H1 (cell line): ENCODE results near the gene ATP11A. TPM values are rescaled to one million over a fixed set of nuclear protein-coding genes. Genes with fewer than 3 reads are reported as not detected.

Source experiments
- CTCF ChIA-PET: fragments of 300-600 bp; sonication (Branson Sonifier 250); formaldehyde crosslinking; loops from one replicate; lab custom pipeline; 2021; ENCODE audit not compliant: partially characterized antibody; lab: Charles Lee
- POLR2A ChIA-PET: fragments of 300-600 bp; sonication (Branson Sonifier 250); formaldehyde crosslinking; loops from one replicate; lab custom pipeline; 2021; ENCODE audit warnings: inconsistent platforms; ENCODE audit not compliant: partially characterized antibody; lab: Charles Lee
- DNase-seq, 2 experiments: peaks; one replicate each; pipeline versions ENCODE4 v3.0.0 to v3.0.0-alpha.2; 2010 to 2022; ENCODE audit warnings: low spot score in 2 of 2, low read depth in 1 of 2, mixed read lengths in 1 of 2
- FAIRE-seq: peaks from 2 replicates; lab custom pipeline; 2011; peaks lifted over from hg19 to GRCh38; lab: Jason Lieb, UNC
- H2AFZ ChIP-seq: 2 replicates; pipeline ENCODE4 v1.8.1; 2012; ENCODE audit warnings: low read length, inconsistent platforms
- H2AK5ac ChIP-seq: 2 replicates; pipeline ENCODE4 v1.6.1; 2013; ENCODE audit warnings: low read depth, low read length
- H2BK120ac ChIP-seq: replicated peaks from 2 replicates; pipeline ENCODE3; 2013; ENCODE audit warnings: low read depth, low read length, inconsistent platforms
- H2BK12ac ChIP-seq: 2 replicates; pipeline ENCODE4 v1.6.1; 2013; ENCODE audit warnings: low read depth, low read length
- H2BK15ac ChIP-seq: 2 replicates; pipeline ENCODE4 v1.6.1; 2013; ENCODE audit warnings: low read length
- H2BK20ac ChIP-seq: 2 replicates; pipeline ENCODE4 v1.6.1; 2013; ENCODE audit warnings: low read length
- H2BK5ac ChIP-seq: 2 replicates; pipeline ENCODE4 v1.6.1; 2013; ENCODE audit warnings: low read depth, low read length
- H3K14ac ChIP-seq: 2 replicates; pipeline ENCODE4 v1.6.1; 2013; ENCODE audit warnings: inconsistent platforms; ENCODE audit not compliant: insufficient read length
- H3K18ac ChIP-seq: 2 replicates; pipeline ENCODE4 v1.6.1; 2013; ENCODE audit warnings: low read length; ENCODE audit errors: extremely low read depth
- H3K23ac ChIP-seq: 2 replicates; pipeline ENCODE4 v1.6.1; 2013; ENCODE audit warnings: inconsistent platforms; ENCODE audit not compliant: insufficient read length
- H3K23me2 ChIP-seq: 2 replicates; pipeline ENCODE4 v1.6.1; 2013; ENCODE audit warnings: low read depth, low read length
- H3K27ac ChIP-seq: 2 replicates; pipeline ENCODE4 v1.6.1; 2011; ENCODE audit warnings: low read depth, low read length, inconsistent platforms
- H3K27me3 ChIP-seq, 4 experiments: replicated peaks in 1 of 4; 1 replicate in 1 of 4; 2 replicates in 3 of 4; pipeline versions ENCODE4 v1.6.1 to v1.8.1; 2011 to 2013; ENCODE audit warnings: low read length in 3 of 4, mild to moderate bottlenecking in 3 of 4, inconsistent platforms in 2 of 4, mixed read lengths in 2 of 4, moderate library complexity in 1 of 4; ENCODE audit not compliant: control insufficient read depth in 3 of 4, insufficient read depth in 3 of 4; ENCODE audit errors: extremely low read depth in 1 of 4
- H3K36me3 ChIP-seq, 4 experiments: 2 replicates each; pipeline versions ENCODE4 v1.6.1 to v1.8.1; 2011 to 2013; ENCODE audit warnings: mild to moderate bottlenecking in 4 of 4, low read length in 3 of 4, moderate library complexity in 2 of 4, control low read depth in 1 of 4, inconsistent platforms in 1 of 4; ENCODE audit not compliant: insufficient read depth in 4 of 4, control insufficient read depth in 2 of 4
- H3K4ac ChIP-seq: replicated peaks from 2 replicates; pipeline ENCODE3; 2013; ENCODE audit warnings: low read length, low read depth, mixed read lengths, inconsistent platforms; ENCODE audit not compliant: insufficient read length
- H3K4me1 ChIP-seq, 4 experiments: replicated peaks in 1 of 4; 1 replicate in 1 of 4; 2 replicates in 3 of 4; pipeline versions ENCODE4 v1.6.1 to v1.8.1; 2011 to 2013; ENCODE audit warnings: low read length in 3 of 4, inconsistent platforms in 2 of 4, mixed read lengths in 1 of 4; ENCODE audit not compliant: insufficient read depth in 4 of 4, control insufficient read depth in 3 of 4
- H3K4me2 ChIP-seq, 2 experiments: 2 replicates each; pipeline versions ENCODE4 v1.6.1 to v1.8.1; 2011 to 2013; ENCODE audit warnings: low read depth in 2 of 2, low read length in 2 of 2, control low read depth in 1 of 2, inconsistent platforms in 1 of 2, mild to moderate bottlenecking in 1 of 2; ENCODE audit not compliant: insufficient read depth in 1 of 2
- H3K4me3 ChIP-seq, 4 experiments: fragments of 200-600, 300-600 bp in 1 of 4; sonication (generic), shearing (Covaris generic), sonication (Bioruptor Twin) in 1 of 4; 2 replicates each; pipeline versions ENCODE4 v1.5.1 to v1.8.1; 2011 to 2016; ENCODE audit warnings: low read length in 4 of 4, low read depth in 3 of 4, control low read depth in 2 of 4, inconsistent platforms in 2 of 4, mild to moderate bottlenecking in 2 of 4, mixed read lengths in 1 of 4, moderate library complexity in 1 of 4; ENCODE audit not compliant: insufficient read depth in 2 of 4; ENCODE audit errors: extremely low read depth in 1 of 4
- H3K56ac ChIP-seq: replicated peaks from 2 replicates; pipeline ENCODE3; 2013; ENCODE audit warnings: low read depth, mild to moderate bottlenecking, mixed read lengths, low read length, inconsistent platforms; ENCODE audit not compliant: insufficient read length
- H3K79me1 ChIP-seq: 2 replicates; pipeline ENCODE4 v1.6.1; 2013; ENCODE audit warnings: low read depth, low read length, control low read depth
- H3K79me2 ChIP-seq, 2 experiments: 2 replicates each; pipeline versions ENCODE4 v1.6.1 to v1.8.1; 2012 to 2013; ENCODE audit warnings: low read length in 2 of 2, mild to moderate bottlenecking in 2 of 2, inconsistent platforms in 1 of 2; ENCODE audit not compliant: insufficient read depth in 2 of 2, control insufficient read depth in 1 of 2
- H3K9ac ChIP-seq, 4 experiments: replicated peaks in 1 of 4; 1 replicate in 1 of 4; 2 replicates in 3 of 4; pipeline versions ENCODE4 v1.6.1 to v1.8.1; 2011 to 2013; ENCODE audit warnings: low read depth in 3 of 4, low read length in 3 of 4, control low read depth in 2 of 4, mild to moderate bottlenecking in 2 of 4, moderate library complexity in 2 of 4, inconsistent platforms in 1 of 4; ENCODE audit errors: extremely low read depth in 1 of 4
- H3K9me3 ChIP-seq, 2 experiments: 2 replicates each; pipeline versions ENCODE4 v1.6.1 to v1.8.1; 2012 to 2013; ENCODE audit warnings: mild to moderate bottlenecking in 2 of 2, moderate library complexity in 2 of 2, control low read depth in 1 of 2, inconsistent platforms in 1 of 2, low read depth in 1 of 2, low read length in 1 of 2, mixed read lengths in 1 of 2; ENCODE audit not compliant: insufficient read depth in 2 of 2
- H4K20me1 ChIP-seq, 2 experiments: replicated peaks in 1 of 2; 2 replicates each; pipeline versions ENCODE3 to v1.8.1; 2011 to 2013; ENCODE audit warnings: inconsistent platforms in 2 of 2, low read length in 2 of 2, mild to moderate bottlenecking in 1 of 2; ENCODE audit not compliant: insufficient read depth in 2 of 2, control insufficient read depth in 1 of 2
- H4K5ac ChIP-seq: 2 replicates; pipeline ENCODE4 v1.6.1; 2013; ENCODE audit warnings: low read length, low read depth, mixed read lengths, inconsistent platforms; ENCODE audit not compliant: insufficient read length
- H4K8ac ChIP-seq: 2 replicates; pipeline ENCODE4 v1.8.0; 2013; ENCODE audit warnings: mild to moderate bottlenecking, moderate library complexity, low read length, inconsistent platforms; ENCODE audit not compliant: insufficient read depth; ENCODE audit errors: extremely low read depth
- H4K91ac ChIP-seq: replicated peaks from 2 replicates; pipeline ENCODE3; 2013; ENCODE audit warnings: low read length, mixed read lengths, inconsistent platforms; ENCODE audit not compliant: insufficient read length
- BRCA1 ChIP-seq: IDR thresholded peaks from 2 replicates; pipeline ENCODE4 v1.6.1; 2012; ENCODE audit warnings: low read depth, low read length, improper control_type of control experiment
- JUND ChIP-seq: IDR thresholded peaks from 2 replicates; pipeline ENCODE4 v1.6.1; 2011; ENCODE audit warnings: mild to moderate bottlenecking, improper control_type of control experiment, low read length
- WGBS, 2 experiments: shearing (Covaris generic) in 1 of 2; methylation state at CpG; one replicate each; pipeline versions ENCODE4 v1.1.6 to v1.1.7; 2013 to 2015; ENCODE audit warnings: low lambda C conversion rate in 2 of 2, mixed read lengths in 2 of 2, inconsistent platforms in 1 of 2, low coverage in 1 of 2, missing lambda C conversion rate in 1 of 2; ENCODE audit not compliant: insufficient replicate concordance in 2 of 2, insufficient coverage in 1 of 2, insufficient read length in 1 of 2; ENCODE audit errors: extremely low coverage in 1 of 2, missing lambda C conversion rate in 1 of 2; 5-methylcytosine and 5-hydroxymethylcytosine counted together
- polyA plus RNA-seq, 7 experiments: library from polyadenylated mRNA; depleted of rRNA in 3 of 7; stranded (reverse) in 5 of 7; unstranded in 2 of 7; fragments of >200 nt in 5 of 7; fragments of 200-250 nt in 2 of 7; gene quantifications; 1 replicate in 5 of 7; 2 replicates in 1 of 7; 4 replicates in 1 of 7; pipeline versions ENCODE4 v1.2.1 to v1.2.3, GENCODE V29; 2011 to 2013; ENCODE audit warnings: missing spikeins in 2 of 7, mixed read lengths in 2 of 7
- total RNA-seq: library from RNA; stranded (reverse); fragmentation: NEBNext Ultra II Directional; extraction: Animal tissue kit (Norgen Biotek cat#: 25700); gene quantifications from 2 replicates; pipeline ENCODE4 v1.2.1, GENCODE V29; 2021

ATP11A gene
- total and polyA plus RNA-seq, 2 of the 8 experiments (the other 6 are each of a cell fraction or from before 2014, with no cell fraction given): 28.8 to 72.9 TPM

GRCh38 chr13:112845511-112846144 lies 155.8 kb downstream of the ATP11A start:
- no peak overlapping the region for H4K91ac ChIP-seq
- H4K20me1 ChIP-seq: peaks cover 5 to 7% of the 10 kb centered on the region in 2 experiments
- no peak overlapping the region for H3K9ac ChIP-seq
- no peak overlapping the region for H4K5ac ChIP-seq
- H2BK12ac ChIP-seq: no peak overlapping the region
- H3K4me2 ChIP-seq: no peak overlapping the region
- no peak overlapping the region for H3K27ac ChIP-seq
- TF ChIP-seq JUND: no peak
- peak; percentile 64 for TF ChIP-seq BRCA1
- no peak overlapping the region for H2BK15ac ChIP-seq
- no peak overlapping the region for H4K8ac ChIP-seq
- H3K4me3 ChIP-seq: no peak overlapping the region
- no peak overlapping the region for H3K23ac ChIP-seq
- POLR2A ChIA-PET: no interaction called here
- DNase-seq (no peak), FAIRE-seq (no peak)
- no peak overlapping the region for H3K18ac ChIP-seq
- H3K79me1 ChIP-seq: no peaks in the 10 kb centered on the region; the same call in 1 of the 2 replicates
- H2BK120ac ChIP-seq: no peak overlapping the region
- no peak overlapping the region for H2BK5ac ChIP-seq
- H3K14ac ChIP-seq: no peak overlapping the region
- CTCF ChIA-PET: no interaction called here
- H2BK20ac ChIP-seq: no peak overlapping the region
- no peaks in the 10 kb centered on the region for H3K9me3 ChIP-seq
- no peak overlapping the region for H2AK5ac ChIP-seq
- no peaks in the 10 kb centered on the region for H3K23me2 ChIP-seq
- WGBS, 2 experiments: 91% methylated on average over 23 of the region's 23 CpGs; no CpG with 5 or more reads in 1 of the 2 experiments
- H3K4ac ChIP-seq: no peak overlapping the region
- H2AFZ ChIP-seq: no peak overlapping the region
- H3K4me1 ChIP-seq: no peaks in the 10 kb centered on the region
- H3K36me3 ChIP-seq: peaks cover 6 to 25% (median 10%) of the 10 kb centered on the region in 4 experiments; a peak in 6 of 8 replicates
- no peak overlapping the region for H3K56ac ChIP-seq
- no peaks in the 10 kb centered on the region for H3K79me2 ChIP-seq
- no peaks in the 10 kb centered on the region for H3K27me3 ChIP-seq
